ENCODE data around the gene TNFAIP3.

The TNFAIP3 gene

GRCh38 chr6:137921823-137922222 is 54.8 kb downstream of the TNFAIP3 start:
- Histone ChIP-seq H3K36me3 (ENCODE audit: insufficient read depth, low read length) (no peaks in the 10 kb centered on the region), H3K9me3 (ENCODE audit: low read depth, low read length) (no peaks in the 10 kb centered on the region), H3K27ac (no peak overlapping the region), H3K4me3 (no peak overlapping the region), H3K9ac (ENCODE audit: insufficient read length) (no peak overlapping the region)
- TF ChIP-seq FOXP2 (optimal IDR thresholded peaks at IDR 0.05; ENCODE audit: control extremely low read depth, extremely low read length, insufficient read depth) (no peak), POLR2AphosphoS5 (IDR thresholded peaks at IDR 0.05; ENCODE audit: borderline replicate concordance, low read depth, low read length) (no peak), EZH2 (IDR thresholded peaks at IDR 0.05) (no peak)
- no peak for DNase-seq (ENCODE audit: low read depth, low spot score)

- TF ChIP-seq EZH2 (IDR thresholded peaks at IDR 0.05) (no peak), POLR2AphosphoS5 (IDR thresholded peaks at IDR 0.05; ENCODE audit: borderline replicate concordance, low read depth, low read length) (no peak), FOXP2 (optimal IDR thresholded peaks at IDR 0.05; ENCODE audit: control extremely low read depth, extremely low read length, insufficient read depth) (no peak)
- DNase-seq (ENCODE audit: low read depth, low spot score), result no peak
- H3K9me3 ChIP-seq (ENCODE audit: low read depth, low read length), result no peaks in the 10 kb centered on the region
- no peak overlapping the region for H3K9ac ChIP-seq (ENCODE audit: insufficient read length)
- H3K36me3 ChIP-seq (ENCODE audit: insufficient read depth, low read length), result no peaks in the 10 kb centered on the region
- no peak overlapping the region for H3K27ac ChIP-seq
- H3K4me3 ChIP-seq, result no peak overlapping the region
These were observed 57.0 kb downstream of the TNFAIP3 start for GRCh38 chr6:137923866-137924653.

DNA sequence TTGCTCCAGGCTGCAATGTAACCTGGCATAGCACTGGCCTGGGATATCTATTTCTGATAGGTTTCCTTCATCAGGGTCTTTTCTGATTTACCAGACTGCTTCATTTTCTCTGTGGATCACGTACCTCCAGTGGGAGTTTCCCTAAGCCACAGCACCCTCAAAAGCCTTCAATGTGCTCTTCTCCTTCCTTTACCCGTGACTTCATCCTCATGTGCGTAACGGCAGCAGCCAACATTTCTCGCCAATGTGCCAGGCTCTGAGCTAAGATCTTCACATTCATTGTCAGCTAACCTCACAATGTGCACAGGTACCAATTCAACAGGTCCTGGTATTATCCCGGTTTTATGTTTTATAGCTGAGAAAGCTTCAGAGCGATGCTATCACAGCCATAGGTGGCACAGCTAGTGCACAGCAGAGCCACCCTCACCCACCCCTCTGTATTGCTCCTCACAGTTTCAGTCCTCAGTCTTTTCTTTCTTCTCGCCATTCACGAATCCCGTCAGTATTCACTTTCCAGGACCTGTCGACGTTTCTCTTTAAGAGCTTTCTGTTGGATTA is 58.2 kb downstream of the TNFAIP3 start:
- no peak overlapping the region for H3K9ac ChIP-seq (ENCODE audit: insufficient read length)
- no peak for DNase-seq (ENCODE audit: low read depth, low spot score)
- no peak overlapping the region for H3K27ac ChIP-seq
- TF ChIP-seq EZH2 (IDR thresholded peaks at IDR 0.05) (no peak), POLR2AphosphoS5 (IDR thresholded peaks at IDR 0.05; ENCODE audit: borderline replicate concordance, low read depth, low read length) (no peak), FOXP2 (optimal IDR thresholded peaks at IDR 0.05; ENCODE audit: control extremely low read depth, extremely low read length, insufficient read depth) (no peak)
- no peak overlapping the region for H3K4me3 ChIP-seq
- no peaks in the 10 kb centered on the region for H3K36me3 ChIP-seq (ENCODE audit: insufficient read depth, low read length)
- no peaks in the 10 kb centered on the region for H3K9me3 ChIP-seq (ENCODE audit: low read depth, low read length)

DNA sequence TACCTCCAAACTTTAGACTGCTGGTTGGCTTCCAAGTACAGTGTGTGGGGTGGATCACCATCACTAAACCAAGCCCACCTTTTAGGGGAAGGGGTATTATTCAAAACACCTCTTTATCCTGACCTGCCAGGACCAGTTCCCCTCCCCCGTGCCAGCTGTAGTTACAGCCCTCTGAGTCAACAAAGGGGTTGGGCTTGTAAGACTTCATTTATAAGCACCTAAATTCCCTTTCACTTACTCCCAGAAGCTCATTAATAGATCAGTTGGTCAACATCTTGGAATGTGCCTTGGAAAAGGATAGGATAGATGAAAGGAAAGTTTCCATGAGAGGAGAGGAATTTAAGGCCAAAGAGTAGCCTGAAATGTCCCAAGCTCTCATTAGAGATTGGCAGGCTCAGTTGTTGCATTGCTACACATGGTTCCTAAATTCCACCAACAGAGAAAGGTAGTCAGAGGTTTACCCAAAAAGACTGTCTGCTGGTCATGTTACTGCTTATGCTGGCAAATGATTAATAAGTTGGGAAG is 59.2 kb downstream of the TNFAIP3 start:
- Histone ChIP-seq H3K36me3 (ENCODE audit: insufficient read depth, low read length) (no peaks in the 10 kb centered on the region), H3K4me3 (no peak overlapping the region), H3K27ac (no peak overlapping the region), H3K9ac (ENCODE audit: insufficient read length) (no peak overlapping the region), H3K9me3 (ENCODE audit: low read depth, low read length) (no peaks in the 10 kb centered on the region)
- DNase-seq (ENCODE audit: low read depth, low spot score), result no peak
- TF ChIP-seq POLR2AphosphoS5 (IDR thresholded peaks at IDR 0.05; ENCODE audit: borderline replicate concordance, low read depth, low read length), result no peak
- TF ChIP-seq EZH2 (IDR thresholded peaks at IDR 0.05), result no peak
- TF ChIP-seq FOXP2 (optimal IDR thresholded peaks at IDR 0.05; ENCODE audit: control extremely low read depth, extremely low read length, insufficient read depth), result no peak

DNA sequence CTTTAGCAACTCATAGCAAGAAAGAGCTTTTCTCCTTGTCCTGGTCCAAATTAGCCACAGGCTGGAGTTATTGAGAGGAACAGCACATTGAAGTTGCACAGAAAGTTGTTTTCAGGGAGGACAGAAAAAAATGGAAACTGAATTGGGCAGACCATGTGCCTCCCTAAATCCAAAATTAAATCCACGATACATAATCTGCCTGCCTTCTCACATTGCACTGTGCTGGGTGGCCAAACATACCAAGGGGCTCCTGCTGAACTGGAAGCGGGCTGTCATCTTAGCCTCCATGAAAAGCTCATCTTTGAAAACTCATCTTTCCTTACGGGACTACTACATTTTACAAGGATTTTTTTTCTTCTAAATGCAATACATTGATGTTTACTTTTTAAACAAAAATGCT is 59.9 kb downstream of the TNFAIP3 start:
- Histone ChIP-seq H3K27ac (no peak overlapping the region), H3K4me3 (no peak overlapping the region), H3K36me3 (ENCODE audit: insufficient read depth, low read length) (no peaks in the 10 kb centered on the region), H3K9ac (ENCODE audit: insufficient read length) (no peak overlapping the region), H3K9me3 (ENCODE audit: low read depth, low read length) (no peaks in the 10 kb centered on the region)
- no peak for TF ChIP-seq EZH2 (IDR thresholded peaks at IDR 0.05)
- TF ChIP-seq FOXP2 (optimal IDR thresholded peaks at IDR 0.05; ENCODE audit: control extremely low read depth, extremely low read length, insufficient read depth), result no peak
- TF ChIP-seq POLR2AphosphoS5 (IDR thresholded peaks at IDR 0.05; ENCODE audit: borderline replicate concordance, low read depth, low read length), result no peak
- no peak for DNase-seq (ENCODE audit: low read depth, low spot score)

DNA sequence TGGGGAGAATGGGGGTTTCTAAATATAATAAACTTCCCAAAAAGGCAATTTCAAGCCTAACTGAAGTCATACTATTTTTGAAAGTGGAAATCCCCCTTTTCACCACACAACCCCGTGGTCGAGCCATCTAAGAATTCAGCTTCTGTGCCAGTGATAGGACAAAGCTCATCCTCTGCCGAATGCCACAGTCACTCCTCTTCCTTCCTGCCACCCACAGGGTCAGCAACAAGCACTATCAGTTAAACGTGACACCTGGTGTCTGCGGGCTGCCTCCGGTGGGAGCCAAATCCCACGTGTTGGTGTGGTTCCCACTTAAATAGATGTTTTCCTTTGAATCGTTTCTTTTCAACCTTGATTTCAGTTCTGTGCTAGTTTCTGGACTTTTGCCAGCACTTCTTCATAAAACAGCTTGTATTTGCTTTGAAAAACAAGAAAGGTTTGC is 60.7 kb downstream of the TNFAIP3 start:
- Histone ChIP-seq H3K9ac (ENCODE audit: insufficient read length) (no peak overlapping the region), H3K36me3 (ENCODE audit: insufficient read depth, low read length) (no peaks in the 10 kb centered on the region), H3K4me3 (no peak overlapping the region), H3K9me3 (ENCODE audit: low read depth, low read length) (no peaks in the 10 kb centered on the region), H3K27ac (no peak overlapping the region)
- TF ChIP-seq FOXP2 (optimal IDR thresholded peaks at IDR 0.05; ENCODE audit: control extremely low read depth, extremely low read length, insufficient read depth) (no peak), POLR2AphosphoS5 (IDR thresholded peaks at IDR 0.05; ENCODE audit: borderline replicate concordance, low read depth, low read length) (no peak), EZH2 (IDR thresholded peaks at IDR 0.05) (no peak)
- no peak for DNase-seq (ENCODE audit: low read depth, low spot score)

DNA sequence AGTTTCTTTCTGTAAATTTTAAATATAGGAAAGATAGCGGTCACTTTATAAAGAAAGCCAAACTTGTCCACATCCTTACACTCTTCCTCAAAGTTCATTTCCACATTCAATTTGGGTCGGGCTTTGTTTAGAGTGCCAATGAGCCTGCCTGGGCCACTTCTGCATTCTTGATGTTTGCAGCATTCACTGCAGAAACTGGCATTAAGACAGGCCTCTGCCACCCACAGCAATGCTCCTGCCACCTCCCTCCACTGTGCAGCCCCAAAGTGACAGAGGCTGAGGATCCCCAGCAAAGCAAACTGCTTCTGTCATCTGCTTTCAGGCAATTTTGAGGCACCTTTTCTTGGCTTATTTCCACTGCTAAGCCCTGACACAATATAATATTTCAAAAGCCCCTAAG is 61.2 kb downstream of the TNFAIP3 start:
- Histone ChIP-seq H3K27ac (no peak overlapping the region), H3K36me3 (ENCODE audit: insufficient read depth, low read length) (no peaks in the 10 kb centered on the region), H3K9me3 (ENCODE audit: low read depth, low read length) (no peaks in the 10 kb centered on the region), H3K9ac (ENCODE audit: insufficient read length) (no peak overlapping the region), H3K4me3 (no peak overlapping the region)
- TF ChIP-seq FOXP2 (optimal IDR thresholded peaks at IDR 0.05; ENCODE audit: control extremely low read depth, extremely low read length, insufficient read depth) (no peak), EZH2 (IDR thresholded peaks at IDR 0.05) (no peak), POLR2AphosphoS5 (IDR thresholded peaks at IDR 0.05; ENCODE audit: borderline replicate concordance, low read depth, low read length) (no peak)
- no peak for DNase-seq (ENCODE audit: low read depth, low spot score)

GRCh38 chr6:137931849-137932465 is 64.9 kb downstream of the TNFAIP3 start:
- no peak overlapping the region for H3K27ac ChIP-seq
- TF ChIP-seq EZH2 (IDR thresholded peaks at IDR 0.05) (no peak), FOXP2 (optimal IDR thresholded peaks at IDR 0.05; ENCODE audit: control extremely low read depth, extremely low read length, insufficient read depth) (no peak), POLR2AphosphoS5 (IDR thresholded peaks at IDR 0.05; ENCODE audit: borderline replicate concordance, low read depth, low read length) (no peak)
- no peak overlapping the region for H3K4me3 ChIP-seq
- DNase-seq (ENCODE audit: low read depth, low spot score), result no peak
- no peak overlapping the region for H3K9ac ChIP-seq (ENCODE audit: insufficient read length)
- H3K9me3 ChIP-seq (ENCODE audit: low read depth, low read length), result no peaks in the 10 kb centered on the region
- H3K36me3 ChIP-seq (ENCODE audit: insufficient read depth, low read length), result no peaks in the 10 kb centered on the region
